Peyer's patch (tissue), 4 donors: ENCODE measurements around the gene NDRG4.

Experiments used
- POLR2A ChIP-seq, 2 donors: fragments of 450-650 bp; IDR thresholded peaks; one replicate each; pipeline ENCODE4 v1.5.1; 2017; ENCODE audit warnings: antibody characterized with exemption in 2 of 2, mild to moderate bottlenecking in 2 of 2, moderate library complexity in 2 of 2
- TF ChIP-seq, protein P1 (sequence below), 6 experiments: fragments of 450-650 bp in 4 of 6; fragments of 200-600 bp in 2 of 6; sonication (generic) in 1 of 6; IDR thresholded peaks; one replicate each; pipeline ENCODE4 v1.5.1; 2017 to 2019; ENCODE audit warnings: antibody characterized with exemption in 6 of 6, mild to moderate bottlenecking in 3 of 6, moderate library complexity in 1 of 6

DNA sequence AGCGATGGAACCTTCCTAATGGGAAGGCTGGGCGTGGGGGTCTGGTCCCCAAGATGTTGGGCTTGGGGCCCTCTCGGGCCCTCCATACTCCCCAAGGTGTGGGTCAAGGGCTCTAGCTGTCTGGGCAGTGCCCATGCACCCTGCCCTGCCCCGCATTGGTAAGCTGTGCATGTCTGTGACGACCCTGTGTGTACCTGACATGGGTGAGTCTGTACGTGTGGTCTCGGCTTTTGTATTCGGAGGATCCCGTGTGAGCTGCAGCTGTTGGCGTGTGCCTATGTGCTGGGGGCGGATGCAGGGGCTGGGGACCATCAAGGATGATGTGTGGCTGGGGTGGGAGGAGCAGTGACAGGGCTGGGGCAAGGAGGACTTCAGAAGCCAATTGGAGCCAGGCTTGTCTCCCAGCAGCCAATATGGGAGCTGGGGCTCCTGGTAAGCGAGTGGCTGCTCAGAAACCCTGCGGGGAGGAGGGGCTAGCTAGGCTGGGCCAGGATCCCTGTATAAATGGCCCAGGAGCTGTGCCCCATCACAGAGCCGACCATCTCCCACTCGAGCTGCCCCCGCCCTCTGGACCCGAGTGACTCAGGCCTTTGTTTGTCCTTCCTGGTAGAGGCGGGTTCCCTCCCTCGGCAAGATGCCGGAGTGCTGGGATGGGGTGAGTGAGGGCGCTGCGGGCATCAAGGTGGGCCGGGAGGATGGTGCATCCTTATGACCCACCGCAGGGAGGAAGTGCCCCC lies at the start of gene NDRG4:
- TF ChIP-seq, protein P1, sequence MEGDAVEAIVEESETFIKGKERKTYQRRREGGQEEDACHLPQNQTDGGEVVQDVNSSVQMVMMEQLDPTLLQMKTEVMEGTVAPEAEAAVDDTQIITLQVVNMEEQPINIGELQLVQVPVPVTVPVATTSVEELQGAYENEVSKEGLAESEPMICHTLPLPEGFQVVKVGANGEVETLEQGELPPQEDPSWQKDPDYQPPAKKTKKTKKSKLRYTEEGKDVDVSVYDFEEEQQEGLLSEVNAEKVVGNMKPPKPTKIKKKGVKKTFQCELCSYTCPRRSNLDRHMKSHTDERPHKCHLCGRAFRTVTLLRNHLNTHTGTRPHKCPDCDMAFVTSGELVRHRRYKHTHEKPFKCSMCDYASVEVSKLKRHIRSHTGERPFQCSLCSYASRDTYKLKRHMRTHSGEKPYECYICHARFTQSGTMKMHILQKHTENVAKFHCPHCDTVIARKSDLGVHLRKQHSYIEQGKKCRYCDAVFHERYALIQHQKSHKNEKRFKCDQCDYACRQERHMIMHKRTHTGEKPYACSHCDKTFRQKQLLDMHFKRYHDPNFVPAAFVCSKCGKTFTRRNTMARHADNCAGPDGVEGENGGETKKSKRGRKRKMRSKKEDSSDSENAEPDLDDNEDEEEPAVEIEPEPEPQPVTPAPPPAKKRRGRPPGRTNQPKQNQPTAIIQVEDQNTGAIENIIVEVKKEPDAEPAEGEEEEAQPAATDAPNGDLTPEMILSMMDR (IDR thresholded peaks at IDR 0.05) = no peak
- TF ChIP-seq POLR2A (IDR thresholded peaks at IDR 0.05) = no peak
